Liver (tissue), 9 donors: ENCODE results near the gene GLI2. TPM values are rescaled to one million over a fixed set of nuclear protein-coding genes. Genes with fewer than 3 reads are reported as not detected.

Source experiments
- DNase-seq: peaks from one replicate; pipeline ENCODE4 v3.0.0-alpha.2; 2017; ENCODE audit warnings: low spot score
- H3K27ac ChIP-seq, 2 donors: one replicate each; pipeline ENCODE4 v1.7.0; 2013; ENCODE audit warnings: inconsistent platforms in 2 of 2, low read length in 2 of 2, control low read depth in 1 of 2, low read depth in 1 of 2, mild to moderate bottlenecking in 1 of 2
- H3K27me3 ChIP-seq, 4 donors: one replicate each; pipeline versions ENCODE4 v1.6.1 to v1.7.0; 2013; ENCODE audit warnings: low read length in 3 of 4, inconsistent platforms in 1 of 4, mild to moderate bottlenecking in 1 of 4, moderate library complexity in 1 of 4; ENCODE audit not compliant: control insufficient read depth in 4 of 4, insufficient read depth in 4 of 4
- H3K36me3 ChIP-seq, 4 donors: one replicate each; pipeline versions ENCODE4 v1.6.1 to v1.7.0; 2013; ENCODE audit warnings: low read length in 3 of 4, mild to moderate bottlenecking in 3 of 4, low read depth in 1 of 4, moderate library complexity in 1 of 4; ENCODE audit not compliant: control insufficient read depth in 4 of 4, insufficient read depth in 3 of 4
- H3K4me1 ChIP-seq, 4 donors: one replicate each; pipeline versions ENCODE4 v1.6.1 to v1.7.0; 2013; ENCODE audit warnings: low read length in 3 of 4, mild to moderate bottlenecking in 3 of 4, moderate library complexity in 1 of 4; ENCODE audit not compliant: control insufficient read depth in 4 of 4, insufficient read depth in 4 of 4
- H3K4me3 ChIP-seq, 3 donors: one replicate each; pipeline versions ENCODE4 v1.6.1 to v1.7.0; 2013; ENCODE audit warnings: low read length in 3 of 3, control low read depth in 1 of 3, low read depth in 1 of 3, mild to moderate bottlenecking in 1 of 3
- H3K9ac ChIP-seq, 2 donors: one replicate each; pipeline ENCODE4 v1.7.0; 2013; ENCODE audit warnings: low read length in 2 of 2, mild to moderate bottlenecking in 2 of 2, moderate library complexity in 2 of 2, control low read depth in 1 of 2, low read depth in 1 of 2
- H3K9me3 ChIP-seq, 4 donors: one replicate each; pipeline versions ENCODE4 v1.6.1 to v1.7.0; 2013; ENCODE audit warnings: low read length in 3 of 4; ENCODE audit not compliant: control insufficient read depth in 4 of 4
- EGR1 ChIP-seq, 2 donors: IDR thresholded peaks; 2 replicates each; pipeline ENCODE4 v1.6.1; 2016 to 2018; ENCODE audit warnings: antibody characterized with exemption in 2 of 2, low read depth in 2 of 2
- FOXA1 ChIP-seq: IDR thresholded peaks from 2 replicates; pipeline ENCODE4 v1.6.1; 2016; ENCODE audit warnings: antibody characterized with exemption
- FOXA2 ChIP-seq: IDR thresholded peaks from 2 replicates; pipeline ENCODE4 v1.6.1; 2016; ENCODE audit warnings: antibody characterized with exemption
- GABPA ChIP-seq, 2 donors: IDR thresholded peaks in 1 of 2; conservative IDR thresholded peaks in 1 of 2; 2 replicates each; pipeline ENCODE4 v1.6.1; 2016; ENCODE audit warnings: antibody characterized with exemption in 2 of 2, mild to moderate bottlenecking in 1 of 2, moderate library complexity in 1 of 2
- HNF4A ChIP-seq, 2 donors: conservative IDR thresholded peaks; 2 replicates each; pipeline ENCODE4 v1.6.1; 2016; ENCODE audit warnings: antibody characterized with exemption in 2 of 2, mild to moderate bottlenecking in 2 of 2
- NR2F2 ChIP-seq: IDR thresholded peaks from 2 replicates; pipeline ENCODE4 v1.6.1; 2016; ENCODE audit warnings: antibody characterized with exemption
- RAD21 ChIP-seq, 2 donors: IDR thresholded peaks; 2 replicates each; pipeline ENCODE4 v1.6.1; 2016; ENCODE audit warnings: antibody characterized with exemption in 2 of 2, mild to moderate bottlenecking in 2 of 2
- RXRA ChIP-seq, 2 donors: IDR thresholded peaks; 2 replicates each; pipeline ENCODE4 v1.6.1; 2017 to 2018; ENCODE audit warnings: antibody characterized with exemption in 2 of 2, mild to moderate bottlenecking in 1 of 2
- SP1 ChIP-seq: IDR thresholded peaks from 2 replicates; pipeline ENCODE4 v1.6.1; 2018; ENCODE audit warnings: antibody characterized with exemption, mild to moderate bottlenecking
- YY1 ChIP-seq: IDR thresholded peaks from 2 replicates; pipeline ENCODE4 v1.6.1; 2016; ENCODE audit warnings: antibody characterized with exemption, mild to moderate bottlenecking
- WGBS: extraction: QIAGEN DNeasy Blood & Tissue Kit; methylation state at CpG from one replicate; pipeline ENCODE4 v1.1.7; 2013; 5-methylcytosine and 5-hydroxymethylcytosine counted together
- polyA plus RNA-seq, 2 donors: library from polyadenylated mRNA; stranded (reverse) in 1 of 2; unstranded in 1 of 2; fragments of 200-250 nt in 1 of 2; fragments of >200 nt in 1 of 2; fragmentation: Nextera tagmentation in 1 of 2; extraction: Ambion mirVana in 1 of 2; gene quantifications; one replicate each; pipeline versions ENCODE4 v1.2.1 to v1.2.3, GENCODE V29; 2013 to 2015
- total RNA-seq, 2 donors: library from RNA; depleted of rRNA; stranded (reverse); fragments of >200 nt; gene quantifications; one replicate each; pipeline ENCODE4 v1.2.3, GENCODE V29; 2014
- TF ChIP-seq, protein P1 (sequence below): fragments of 150-350 bp; IDR thresholded peaks from 2 replicates; pipeline ENCODE4 v1.5.1; 2017; ENCODE audit warnings: improper control_type of control experiment, low read depth, low read length; ENCODE audit not compliant: missing input control
- TF ChIP-seq, protein P2 (sequence below): IDR thresholded peaks from 2 replicates; pipeline ENCODE4 v1.6.1; 2016; ENCODE audit warnings: antibody characterized with exemption, mild to moderate bottlenecking
- TF ChIP-seq, protein P3 (sequence below): IDR thresholded peaks from 2 replicates; pipeline ENCODE4 v1.6.1; 2016; ENCODE audit warnings: antibody characterized with exemption
- TF ChIP-seq, protein P4 (sequence below): IDR thresholded peaks from 2 replicates; pipeline ENCODE4 v1.6.1; 2016; ENCODE audit warnings: antibody characterized with exemption
- TF ChIP-seq, protein P5 (sequence below): IDR thresholded peaks from 2 replicates; pipeline ENCODE4 v1.6.1; 2016; ENCODE audit warnings: antibody characterized with exemption
- donor health status: healthy.
- donor health status: healthy.
- donor health status: healthy.
- donor health status: healthy.
- donor health status: healthy.

GLI2 gene
- total and polyA plus RNA-seq, 4 donors, result 0.04 to 0.16 (median 0.11) TPM

DNA sequence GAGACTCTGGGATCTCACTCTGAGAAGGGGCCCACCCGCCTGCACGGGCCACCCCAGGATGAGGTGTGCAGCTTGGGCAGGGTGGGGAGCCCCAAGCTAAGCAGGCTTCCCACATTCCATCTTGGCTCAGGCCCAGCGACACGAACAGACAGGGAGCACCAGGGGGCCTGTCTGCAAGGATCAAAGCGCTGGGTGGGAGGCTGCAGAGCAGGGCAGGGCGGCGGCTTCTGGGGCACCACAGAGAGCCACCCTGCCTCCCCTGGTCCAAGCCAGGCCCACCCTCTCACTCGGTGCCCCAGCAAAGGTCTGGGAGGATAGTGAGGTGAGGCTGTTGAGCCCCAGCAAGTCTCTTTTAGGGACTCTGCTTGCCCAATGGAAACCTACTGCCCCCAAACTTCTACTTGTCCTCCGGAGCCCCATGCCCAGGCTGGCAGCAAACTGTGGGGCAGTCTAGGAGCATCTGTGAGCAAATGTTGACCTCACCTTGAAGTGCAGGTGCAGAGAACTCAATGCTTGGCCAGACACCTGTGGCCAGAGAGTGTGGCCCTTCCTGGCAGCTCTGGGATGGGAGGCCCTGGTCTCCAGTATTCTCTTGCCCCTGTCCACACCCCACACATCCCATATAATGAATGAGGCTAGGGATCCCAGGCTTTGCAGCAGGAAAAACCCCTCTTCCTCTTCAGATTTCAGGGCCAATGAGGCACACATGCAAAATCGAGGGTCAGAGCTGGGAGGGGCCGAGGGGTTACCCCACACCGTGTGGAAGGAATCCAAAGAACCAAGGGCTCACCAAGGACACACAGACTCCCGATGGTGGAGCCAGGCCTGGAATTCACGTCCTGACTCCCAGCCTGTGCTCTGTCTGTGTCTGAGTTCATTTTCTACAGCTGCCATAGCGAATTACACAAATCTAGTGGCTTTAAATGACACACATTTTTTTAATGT, 18.8 kb upstream of the GLI2 start (continued):
- no peak for TF ChIP-seq SP1
- TF ChIP-seq, protein P1, sequence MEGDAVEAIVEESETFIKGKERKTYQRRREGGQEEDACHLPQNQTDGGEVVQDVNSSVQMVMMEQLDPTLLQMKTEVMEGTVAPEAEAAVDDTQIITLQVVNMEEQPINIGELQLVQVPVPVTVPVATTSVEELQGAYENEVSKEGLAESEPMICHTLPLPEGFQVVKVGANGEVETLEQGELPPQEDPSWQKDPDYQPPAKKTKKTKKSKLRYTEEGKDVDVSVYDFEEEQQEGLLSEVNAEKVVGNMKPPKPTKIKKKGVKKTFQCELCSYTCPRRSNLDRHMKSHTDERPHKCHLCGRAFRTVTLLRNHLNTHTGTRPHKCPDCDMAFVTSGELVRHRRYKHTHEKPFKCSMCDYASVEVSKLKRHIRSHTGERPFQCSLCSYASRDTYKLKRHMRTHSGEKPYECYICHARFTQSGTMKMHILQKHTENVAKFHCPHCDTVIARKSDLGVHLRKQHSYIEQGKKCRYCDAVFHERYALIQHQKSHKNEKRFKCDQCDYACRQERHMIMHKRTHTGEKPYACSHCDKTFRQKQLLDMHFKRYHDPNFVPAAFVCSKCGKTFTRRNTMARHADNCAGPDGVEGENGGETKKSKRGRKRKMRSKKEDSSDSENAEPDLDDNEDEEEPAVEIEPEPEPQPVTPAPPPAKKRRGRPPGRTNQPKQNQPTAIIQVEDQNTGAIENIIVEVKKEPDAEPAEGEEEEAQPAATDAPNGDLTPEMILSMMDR, result no peak

DNA sequence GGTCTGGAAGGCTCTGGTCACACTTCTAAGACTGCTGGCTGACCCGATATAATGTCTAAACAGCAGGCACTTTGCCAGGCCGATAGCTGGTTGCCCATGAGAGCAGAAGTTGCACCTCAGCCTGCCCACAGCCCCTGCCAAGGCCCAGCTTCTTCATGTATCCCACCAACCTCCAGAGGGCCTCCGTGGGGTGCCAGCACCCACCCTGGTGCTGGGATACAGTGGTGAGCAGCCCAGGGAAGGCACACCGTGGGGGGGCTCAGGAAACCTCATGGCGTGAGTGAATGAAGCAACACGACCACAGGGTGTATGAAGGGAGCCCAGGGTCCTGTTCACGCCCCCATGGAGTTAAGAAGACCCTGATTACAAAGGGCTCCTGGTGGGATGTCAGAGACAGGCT, 16.2 kb upstream of the GLI2 start:
- no peak overlapping the region for H3K9ac ChIP-seq
- TF ChIP-seq RXRA (IDR thresholded peaks at IDR 0.05), result no peak
- TF ChIP-seq HNF4A (conservative IDR thresholded peaks at IDR 0.05), result no peak
- TF ChIP-seq NR2F2, result no peak
- TF ChIP-seq, protein P2, sequence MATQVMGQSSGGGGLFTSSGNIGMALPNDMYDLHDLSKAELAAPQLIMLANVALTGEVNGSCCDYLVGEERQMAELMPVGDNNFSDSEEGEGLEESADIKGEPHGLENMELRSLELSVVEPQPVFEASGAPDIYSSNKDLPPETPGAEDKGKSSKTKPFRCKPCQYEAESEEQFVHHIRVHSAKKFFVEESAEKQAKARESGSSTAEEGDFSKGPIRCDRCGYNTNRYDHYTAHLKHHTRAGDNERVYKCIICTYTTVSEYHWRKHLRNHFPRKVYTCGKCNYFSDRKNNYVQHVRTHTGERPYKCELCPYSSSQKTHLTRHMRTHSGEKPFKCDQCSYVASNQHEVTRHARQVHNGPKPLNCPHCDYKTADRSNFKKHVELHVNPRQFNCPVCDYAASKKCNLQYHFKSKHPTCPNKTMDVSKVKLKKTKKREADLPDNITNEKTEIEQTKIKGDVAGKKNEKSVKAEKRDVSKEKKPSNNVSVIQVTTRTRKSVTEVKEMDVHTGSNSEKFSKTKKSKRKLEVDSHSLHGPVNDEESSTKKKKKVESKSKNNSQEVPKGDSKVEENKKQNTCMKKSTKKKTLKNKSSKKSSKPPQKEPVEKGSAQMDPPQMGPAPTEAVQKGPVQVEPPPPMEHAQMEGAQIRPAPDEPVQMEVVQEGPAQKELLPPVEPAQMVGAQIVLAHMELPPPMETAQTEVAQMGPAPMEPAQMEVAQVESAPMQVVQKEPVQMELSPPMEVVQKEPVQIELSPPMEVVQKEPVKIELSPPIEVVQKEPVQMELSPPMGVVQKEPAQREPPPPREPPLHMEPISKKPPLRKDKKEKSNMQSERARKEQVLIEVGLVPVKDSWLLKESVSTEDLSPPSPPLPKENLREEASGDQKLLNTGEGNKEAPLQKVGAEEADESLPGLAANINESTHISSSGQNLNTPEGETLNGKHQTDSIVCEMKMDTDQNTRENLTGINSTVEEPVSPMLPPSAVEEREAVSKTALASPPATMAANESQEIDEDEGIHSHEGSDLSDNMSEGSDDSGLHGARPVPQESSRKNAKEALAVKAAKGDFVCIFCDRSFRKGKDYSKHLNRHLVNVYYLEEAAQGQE, result no peak
- TF ChIP-seq, protein P1, result no peak
- no peak for TF ChIP-seq GABPA (IDR thresholded peaks at IDR 0.05 in 1 of 2, conservative IDR thresholded peaks at IDR 0.05 in 1 of 2)
- TF ChIP-seq, protein P3, sequence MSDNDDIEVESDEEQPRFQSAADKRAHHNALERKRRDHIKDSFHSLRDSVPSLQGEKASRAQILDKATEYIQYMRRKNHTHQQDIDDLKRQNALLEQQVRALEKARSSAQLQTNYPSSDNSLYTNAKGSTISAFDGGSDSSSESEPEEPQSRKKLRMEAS, result no peak
- TF ChIP-seq, protein P4, sequence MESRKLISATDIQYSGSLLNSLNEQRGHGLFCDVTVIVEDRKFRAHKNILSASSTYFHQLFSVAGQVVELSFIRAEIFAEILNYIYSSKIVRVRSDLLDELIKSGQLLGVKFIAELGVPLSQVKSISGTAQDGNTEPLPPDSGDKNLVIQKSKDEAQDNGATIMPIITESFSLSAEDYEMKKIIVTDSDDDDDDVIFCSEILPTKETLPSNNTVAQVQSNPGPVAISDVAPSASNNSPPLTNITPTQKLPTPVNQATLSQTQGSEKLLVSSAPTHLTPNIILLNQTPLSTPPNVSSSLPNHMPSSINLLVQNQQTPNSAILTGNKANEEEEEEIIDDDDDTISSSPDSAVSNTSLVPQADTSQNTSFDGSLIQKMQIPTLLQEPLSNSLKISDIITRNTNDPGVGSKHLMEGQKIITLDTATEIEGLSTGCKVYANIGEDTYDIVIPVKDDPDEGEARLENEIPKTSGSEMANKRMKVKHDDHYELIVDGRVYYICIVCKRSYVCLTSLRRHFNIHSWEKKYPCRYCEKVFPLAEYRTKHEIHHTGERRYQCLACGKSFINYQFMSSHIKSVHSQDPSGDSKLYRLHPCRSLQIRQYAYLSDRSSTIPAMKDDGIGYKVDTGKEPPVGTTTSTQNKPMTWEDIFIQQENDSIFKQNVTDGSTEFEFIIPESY, result no peak
- no peak for TF ChIP-seq YY1
- no peak for TF ChIP-seq FOXA1
- no peak for TF ChIP-seq RAD21 (IDR thresholded peaks at IDR 0.05)
- no peak for TF ChIP-seq EGR1 (IDR thresholded peaks at IDR 0.05; ENCODE audit: low read depth in 2 of 2)
- no peak for TF ChIP-seq FOXA2
- TF ChIP-seq SP1, result no peak
- TF ChIP-seq, protein P5, sequence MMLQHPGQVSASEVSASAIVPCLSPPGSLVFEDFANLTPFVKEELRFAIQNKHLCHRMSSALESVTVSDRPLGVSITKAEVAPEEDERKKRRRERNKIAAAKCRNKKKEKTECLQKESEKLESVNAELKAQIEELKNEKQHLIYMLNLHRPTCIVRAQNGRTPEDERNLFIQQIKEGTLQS, result no peak
- H3K27ac ChIP-seq, result no peak overlapping the region
- no peak overlapping the region for H3K4me3 ChIP-seq
- peaks cover 0 to 4% (median 2%) of the 10 kb centered on the region in 4 donors for H3K27me3 ChIP-seq
- DNase-seq, result no peak
- 75% methylated on average over 7 of the region's 7 CpGs for WGBS
- H3K9me3 ChIP-seq, result no peaks in the 10 kb centered on the region
- H3K36me3 ChIP-seq, result no peaks in the 10 kb centered on the region
- H3K4me1 ChIP-seq, result no peaks in the 10 kb centered on the region
